UCSD-AML1 (cell line): Measurements from ENCODE around the gene COL4A3.

Experiments used
- DNase-seq: peaks from one replicate; lab custom pipeline; 2025; ENCODE audit not compliant: unreplicated experiment; lab: John Stamatoyannopoulos, UW

The COL4A3 gene

DNA sequence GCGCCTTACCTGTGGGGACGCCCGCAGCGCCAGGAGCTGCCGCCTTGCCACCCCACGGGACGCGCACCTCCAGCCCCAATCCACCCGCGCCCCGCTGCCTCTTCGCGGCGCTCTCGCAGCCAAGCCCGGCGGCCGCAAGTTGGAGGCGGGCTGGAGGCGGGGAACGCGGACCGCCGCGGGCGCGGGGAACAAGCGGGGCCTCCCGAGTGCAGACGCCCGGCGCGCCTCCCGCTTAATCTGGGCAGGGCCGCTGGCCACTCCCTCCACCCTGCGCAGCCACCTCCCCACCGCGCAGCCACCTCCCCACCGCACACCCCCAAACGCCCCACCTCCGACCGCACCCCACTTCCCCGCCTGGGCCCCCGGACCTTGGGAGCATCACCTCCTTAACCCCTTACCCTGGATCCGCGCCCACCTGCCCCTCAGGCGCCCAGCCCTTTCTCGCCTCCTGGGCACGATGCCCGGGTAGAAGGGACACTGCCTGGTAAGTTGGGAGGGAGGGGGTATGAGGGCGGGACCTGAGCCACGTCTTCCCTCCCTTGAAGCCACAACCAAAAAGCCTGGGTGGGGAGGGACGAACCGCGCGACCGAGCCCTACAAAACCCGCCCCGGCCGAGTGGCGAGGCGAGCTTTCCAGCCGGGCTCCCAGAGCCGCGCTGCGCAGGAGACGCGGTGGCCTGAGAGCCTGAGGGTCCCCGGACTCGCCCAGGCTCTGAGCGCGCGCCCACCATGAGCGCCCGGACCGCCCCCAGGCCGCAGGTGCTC, at the start of gene COL4A3, which contains the start of gene COL4A4:
Gene COL4A3 (plus strand): TSS at position 627 of the 765 bp plus-strand sequence. CDS start 103 bp downstream, at position 730.
Gene COL4A4 (minus strand): TSS at position 208 of the 765 bp plus-strand sequence. CDS start 16,722 bp downstream, outside the sequence.
- no peak for DNase-seq

- no peak for DNase-seq
Measured at GRCh38 chr2:227115761-227116160, 48.7 kb upstream of the COL4A3 start.

DNA sequence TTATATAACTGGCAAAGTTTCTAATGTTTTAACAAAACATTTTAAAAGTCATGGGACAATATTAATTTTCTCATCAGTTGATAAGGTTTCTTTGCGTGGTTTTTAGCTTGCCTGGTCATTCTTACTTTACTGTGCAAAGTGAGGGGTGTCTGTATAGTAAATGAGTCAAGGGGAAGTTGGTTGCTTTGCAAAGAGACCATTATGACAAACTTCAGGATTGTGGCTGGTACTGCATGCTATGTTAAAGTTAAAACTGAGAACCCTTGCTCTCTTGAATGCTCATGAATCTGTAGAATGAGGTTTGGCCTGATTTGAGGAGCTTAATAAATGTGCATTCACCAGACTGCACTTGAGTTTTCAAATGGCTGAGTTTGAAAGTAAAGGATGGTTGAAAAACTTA, 47.4 kb upstream of the COL4A3 start:
- no peak for DNase-seq

- DNase-seq, result no peak
Measured at GRCh38 chr2:227117852-227118251, 46.6 kb upstream of the COL4A3 start.

GRCh38 chr2:227118353-227118752, 46.1 kb upstream of the COL4A3 start:
- no peak for DNase-seq

- DNase-seq, result no peak
Measured at GRCh38 chr2:227123697-227124096, 40.7 kb upstream of the COL4A3 start.

DNA sequence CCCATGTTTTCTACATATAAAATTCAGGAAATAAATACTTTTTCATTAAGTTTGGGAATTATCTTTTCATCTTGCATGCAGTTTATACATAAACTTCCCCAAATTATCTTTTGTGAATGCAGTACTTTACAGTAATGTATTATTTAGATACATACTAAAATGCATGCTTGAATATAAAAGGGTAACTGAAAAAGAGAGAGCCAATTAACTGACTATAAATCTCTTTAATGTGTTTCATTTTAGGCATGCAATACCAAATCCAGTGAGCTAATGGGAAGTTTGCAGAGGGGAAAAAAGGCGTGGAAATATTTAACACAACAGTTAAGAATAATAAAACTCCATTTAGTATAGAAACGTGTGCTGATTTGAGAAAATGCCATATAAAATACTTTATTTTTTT, 39.6 kb upstream of the COL4A3 start:
- DNase-seq, result no peak

DNA sequence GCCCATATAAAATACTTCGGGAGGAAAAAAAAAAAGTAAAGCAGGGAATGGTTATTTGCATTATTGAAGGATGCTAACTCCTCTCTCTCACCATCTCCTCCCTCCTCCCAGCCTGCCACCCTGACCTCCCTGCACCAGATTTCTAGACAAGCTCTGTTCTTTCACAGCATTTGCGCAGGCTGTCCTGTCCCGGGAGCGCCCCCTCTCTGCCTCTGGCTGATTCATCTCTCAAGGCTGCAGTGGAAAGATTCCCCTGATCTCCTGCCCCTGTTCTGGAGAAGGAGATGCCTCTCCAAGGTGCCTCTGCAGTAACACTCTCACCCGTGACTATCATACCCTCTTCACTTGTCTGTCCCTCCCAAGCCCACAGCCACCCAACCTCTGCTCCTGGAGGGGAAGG, 38.9 kb upstream of the COL4A3 start:
- no peak for DNase-seq

DNA sequence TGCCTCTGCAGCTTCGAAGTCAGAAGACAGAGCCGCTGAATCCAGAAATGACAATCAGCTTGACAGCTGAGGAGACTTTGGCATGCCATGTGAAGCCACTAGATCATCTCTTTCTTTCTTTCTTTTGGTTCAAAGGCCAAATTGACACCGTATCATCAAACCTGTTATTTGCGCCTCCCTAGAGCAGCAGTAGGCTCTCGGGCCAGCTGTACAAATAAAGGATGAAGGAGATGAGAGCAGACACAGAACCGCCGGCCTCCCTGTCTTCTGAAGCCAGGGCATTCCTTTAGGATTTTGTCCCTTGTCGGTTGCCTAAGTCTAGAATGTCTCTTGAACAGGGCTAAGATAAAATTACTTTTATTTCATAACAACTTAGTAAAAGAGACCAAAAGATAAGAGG, 37.2 kb upstream of the COL4A3 start:
- no peak for DNase-seq

GRCh38 chr2:227130636-227131035, 33.8 kb upstream of the COL4A3 start:
- no peak for DNase-seq

GRCh38 chr2:227132986-227133385, 31.4 kb upstream of the COL4A3 start:
- no peak for DNase-seq

DNA sequence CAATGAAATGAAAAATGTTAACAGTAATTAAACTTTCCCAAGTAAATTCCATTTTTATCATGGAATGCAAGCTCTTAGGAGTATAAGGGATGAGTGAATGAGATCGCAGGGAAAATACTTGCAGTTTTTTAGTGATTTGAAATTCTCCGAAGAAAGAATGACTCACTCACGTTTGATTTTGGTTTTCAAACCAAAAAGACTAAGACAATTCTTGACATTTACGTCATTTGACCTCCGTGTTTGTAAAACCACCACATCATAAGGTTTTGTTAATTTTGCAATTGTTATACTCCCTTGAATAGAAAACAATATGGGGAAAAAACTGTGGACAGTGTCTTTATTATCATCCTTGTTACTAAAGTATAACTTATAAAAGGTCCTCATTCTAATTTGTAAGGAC, 29.8 kb upstream of the COL4A3 start:
- DNase-seq, result no peak

DNA sequence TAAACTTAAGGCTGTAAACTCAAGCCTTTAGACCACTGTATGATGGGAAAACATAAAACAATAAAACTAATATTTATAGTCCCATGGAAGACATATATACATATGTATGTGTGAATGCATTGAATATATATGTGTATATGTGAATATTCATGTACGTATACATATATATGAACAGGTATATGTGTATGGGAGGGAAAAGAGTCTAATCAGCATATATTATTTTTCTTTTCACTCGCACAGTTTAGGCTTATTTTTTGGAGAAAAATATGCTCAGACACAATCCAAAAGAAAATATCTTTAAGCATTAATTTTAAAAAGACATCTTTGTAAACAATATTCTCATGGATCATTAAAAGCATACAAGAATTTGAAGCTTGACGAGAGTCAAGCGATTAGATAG, 23.1 kb upstream of the COL4A3 start:
- no peak for DNase-seq

- DNase-seq, result no peak
Measured at GRCh38 chr2:227143895-227144294, 20.5 kb upstream of the COL4A3 start.

DNA sequence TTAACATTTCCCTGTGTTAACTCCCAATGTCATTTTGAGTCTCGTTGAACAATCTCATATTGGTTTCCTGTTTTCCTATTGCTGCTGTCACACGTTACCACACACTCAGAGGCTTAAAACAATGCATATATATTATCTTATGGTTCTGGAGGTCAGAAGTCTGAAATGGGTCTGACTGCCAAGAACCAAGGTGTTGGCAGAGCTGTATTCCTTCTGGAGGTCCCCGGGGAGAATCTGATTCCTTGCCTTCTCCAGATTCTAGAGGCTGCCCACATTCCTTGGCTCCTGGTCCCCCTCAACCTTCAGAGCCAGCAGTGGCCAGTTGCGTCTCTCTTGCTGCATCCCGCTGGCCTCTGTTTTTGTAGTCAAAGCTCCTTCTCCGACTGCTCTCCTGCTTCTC, 18.0 kb upstream of the COL4A3 start:
- no peak for DNase-seq

DNA sequence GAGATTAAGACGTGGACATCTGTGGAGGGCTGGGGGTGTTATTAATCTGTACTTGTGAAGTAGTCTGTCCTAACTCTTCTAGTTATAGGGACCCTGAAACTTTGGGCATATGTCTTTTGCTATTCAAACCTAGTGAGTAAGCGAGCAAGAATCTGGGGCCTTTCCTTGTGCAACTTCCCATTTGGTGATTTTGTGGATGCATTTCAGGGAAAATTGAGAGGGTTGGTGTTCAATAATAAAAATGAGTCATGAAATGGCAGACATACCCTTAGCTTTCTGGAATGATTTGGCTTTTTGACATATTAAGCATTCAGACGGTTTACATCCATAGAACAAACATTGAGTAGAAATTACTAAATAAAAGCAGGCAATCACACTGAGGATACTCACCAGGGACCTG, 17.4 kb upstream of the COL4A3 start:
- no peak for DNase-seq

DNA sequence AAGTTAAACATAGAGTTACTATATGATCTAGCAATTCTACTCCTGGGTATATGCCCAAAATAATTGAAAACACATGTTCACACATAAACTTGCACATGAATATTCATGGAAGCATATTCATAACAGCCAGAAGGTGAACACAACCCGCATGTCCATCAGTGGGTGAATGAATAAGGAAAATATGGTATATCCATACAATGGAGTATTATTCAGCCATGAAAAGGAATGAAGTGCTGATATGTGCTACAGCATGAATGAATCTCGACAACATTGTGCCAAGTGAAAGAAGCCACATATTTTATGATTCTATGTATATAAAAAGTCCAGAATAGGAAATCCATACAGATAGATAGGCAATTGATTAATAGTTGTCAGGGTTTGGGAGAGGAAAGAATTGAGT, 16.3 kb upstream of the COL4A3 start:
- DNase-seq, result no peak

GRCh38 chr2:227150222-227150936, 14.0 kb upstream of the COL4A3 start:
- DNase-seq, result no peak

- no peak for DNase-seq
Measured at GRCh38 chr2:227152093-227152766, 12.2 kb upstream of the COL4A3 start.

- no peak for DNase-seq
Measured at GRCh38 chr2:227153307-227153706, 11.1 kb upstream of the COL4A3 start.

DNA sequence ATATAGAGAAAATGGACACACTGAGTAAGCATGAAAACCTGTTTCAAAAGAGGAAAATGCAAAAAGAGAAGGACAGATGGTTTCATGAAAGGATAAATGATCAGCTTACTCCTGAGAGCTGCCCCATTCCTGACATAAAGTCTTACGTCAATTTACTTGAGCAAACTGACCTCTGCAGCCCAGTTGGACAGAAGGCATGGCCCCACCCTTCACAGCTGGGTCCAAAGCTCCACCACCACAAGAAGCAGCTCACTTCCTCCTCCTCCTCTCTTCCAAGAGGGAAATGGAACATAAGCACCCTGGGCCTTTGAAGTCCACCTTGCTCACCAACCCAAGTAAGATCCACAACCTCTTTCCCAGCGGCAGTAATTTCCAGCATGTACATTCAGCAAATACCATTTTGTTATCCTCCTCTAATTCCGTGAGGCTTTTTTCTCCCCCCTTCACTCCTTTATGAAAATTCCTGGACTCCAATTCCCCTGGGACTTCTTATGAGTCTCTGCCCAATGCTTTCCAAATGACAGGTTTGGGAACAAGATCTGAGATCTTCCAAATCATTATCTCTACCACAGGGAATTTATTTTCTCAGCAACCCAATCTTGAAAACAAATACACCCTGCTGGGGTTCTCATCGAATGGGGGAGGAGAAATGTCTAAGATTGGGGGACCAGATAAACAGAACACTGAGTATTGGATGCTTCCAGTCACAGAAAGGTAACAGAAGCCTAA, 10.5 kb upstream of the COL4A3 start:
- no peak for DNase-seq
